Measurements from ENCODE around the gene SENP7.
"Not testable (repeated sequence)": the region's sequence is repeated elsewhere in the genome, so short reads cannot be mapped to it uniquely, and the experiment has no call there.

The SENP7 gene

DNA sequence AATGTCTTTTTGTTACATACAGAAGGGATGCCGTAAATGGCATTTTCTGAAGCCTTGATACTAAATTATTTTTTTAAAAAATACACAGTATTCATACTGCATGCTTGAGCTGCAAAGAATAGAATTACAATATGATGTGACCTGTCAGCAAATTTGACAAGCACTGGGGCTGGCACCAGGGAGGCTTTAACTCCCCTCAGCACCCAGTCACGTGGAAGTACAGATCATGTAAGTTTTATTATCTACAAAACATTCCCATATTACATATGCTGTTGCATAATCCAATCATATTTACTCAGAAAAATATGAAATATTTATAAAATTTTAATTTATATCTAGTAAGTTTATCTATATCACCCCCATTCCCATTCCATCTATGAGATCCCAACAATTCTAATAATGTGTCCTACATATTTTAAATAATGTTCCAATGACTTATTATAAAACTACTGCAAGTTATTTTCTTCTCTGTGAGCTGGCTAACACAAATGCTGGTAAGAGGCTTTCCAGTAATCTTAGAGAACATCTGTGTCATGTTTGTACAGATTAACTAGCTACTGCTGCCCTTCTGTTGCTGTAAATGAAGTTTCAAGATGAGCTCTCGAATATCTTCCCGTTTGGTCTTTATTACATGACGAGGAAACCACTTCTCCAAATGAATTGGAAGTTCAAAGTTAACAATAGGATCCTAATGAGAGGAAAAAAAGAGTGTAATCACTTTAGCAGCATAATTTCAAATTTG, 187.4 kb downstream of the SENP7 start:
- DNase-seq: no peak

GRCh38 chr3:101320475-101320874, 192.5 kb downstream of the SENP7 start, which contains the start of gene IMPG2:
Gene IMPG2 (minus strand): TSS chr3:101320575. CDS start chr3:101320372, 203 bp downstream.
- no peak for DNase-seq

DNA sequence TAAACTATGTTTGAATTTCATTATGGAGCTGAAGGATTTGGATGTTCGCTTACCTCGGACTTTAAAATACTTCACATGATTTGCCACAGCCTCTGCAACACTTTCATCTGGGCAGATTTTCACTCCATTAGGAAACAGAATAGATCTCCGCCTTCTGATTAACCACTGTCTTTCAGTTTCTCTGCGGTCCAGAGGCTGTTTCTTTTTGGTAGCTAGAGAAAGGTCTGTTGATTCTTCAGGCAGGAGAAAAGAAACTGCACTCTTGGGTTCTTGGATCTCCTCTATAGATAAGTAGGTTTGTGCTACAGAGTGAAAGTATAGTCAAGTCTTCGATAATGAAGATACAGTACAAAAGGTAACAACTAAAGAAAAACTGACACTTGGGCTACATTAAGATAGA, 193.5 kb downstream of the SENP7 start:
- DNase-seq: no peak

- no peak for DNase-seq
Observed at GRCh38 chr3:101312545-101312944, 200.5 kb downstream of the SENP7 start.

- no peak for DNase-seq
Observed at GRCh38 chr3:101311676-101312075, 201.3 kb downstream of the SENP7 start.

DNA sequence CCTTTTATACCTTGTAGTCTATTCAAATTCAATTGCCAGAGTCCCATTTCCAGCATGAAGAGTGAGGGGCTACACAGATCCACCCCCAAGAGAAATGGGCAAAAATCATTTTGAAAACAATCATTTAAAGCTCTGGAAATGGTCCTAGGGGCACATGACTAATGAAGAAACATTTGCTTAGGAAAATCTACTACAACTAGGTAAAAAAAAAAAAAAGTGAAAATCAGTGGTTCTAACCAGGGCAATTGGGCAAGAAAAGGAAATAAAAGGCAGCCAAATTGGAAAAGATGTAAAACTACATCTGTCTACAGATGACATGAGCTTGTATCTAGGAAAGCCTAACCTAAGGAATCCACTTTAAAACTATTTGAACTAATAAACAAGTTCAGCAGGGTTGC, 202.0 kb downstream of the SENP7 start:
- no peak for DNase-seq

- DNase-seq: not testable (repeated sequence)
Observed at GRCh38 chr3:101308147-101308772, 204.8 kb downstream of the SENP7 start.

GRCh38 chr3:101303836-101304235, 209.2 kb downstream of the SENP7 start:
- DNase-seq: no peak

DNA sequence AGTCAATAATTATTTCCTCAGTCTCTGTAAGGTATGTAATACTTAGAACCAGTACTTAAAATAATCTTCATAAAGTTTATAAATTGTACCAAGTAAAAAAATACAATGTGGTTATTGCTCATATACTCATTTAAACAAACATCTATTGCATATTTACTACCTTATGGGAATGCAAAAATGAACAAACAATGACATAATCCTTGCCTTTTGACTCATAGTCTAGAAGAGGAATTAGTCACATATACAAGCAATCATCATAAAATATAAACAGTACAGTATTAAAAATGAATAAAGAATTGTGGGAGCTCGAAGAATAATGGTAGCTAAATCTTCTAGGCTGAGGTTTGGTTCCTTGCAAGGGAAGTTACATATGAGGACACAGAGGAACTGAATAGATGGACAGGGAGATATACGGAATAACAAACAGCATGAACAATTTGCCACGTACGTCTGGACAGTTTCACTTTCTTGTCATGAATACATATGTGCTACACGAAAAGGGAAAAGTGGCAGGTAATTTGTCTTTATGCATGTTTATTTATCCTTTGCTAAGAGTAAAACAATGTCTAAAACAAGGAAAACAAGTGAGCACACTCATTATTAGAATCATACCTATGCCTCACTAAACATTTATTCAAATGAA, 209.8 kb downstream of the SENP7 start:
- no peak for DNase-seq

- DNase-seq: no peak
Observed at GRCh38 chr3:101300073-101300472, 212.9 kb downstream of the SENP7 start.

- no peak for DNase-seq
Observed at GRCh38 chr3:101292027-101292426, 221.0 kb downstream of the SENP7 start.

DNA sequence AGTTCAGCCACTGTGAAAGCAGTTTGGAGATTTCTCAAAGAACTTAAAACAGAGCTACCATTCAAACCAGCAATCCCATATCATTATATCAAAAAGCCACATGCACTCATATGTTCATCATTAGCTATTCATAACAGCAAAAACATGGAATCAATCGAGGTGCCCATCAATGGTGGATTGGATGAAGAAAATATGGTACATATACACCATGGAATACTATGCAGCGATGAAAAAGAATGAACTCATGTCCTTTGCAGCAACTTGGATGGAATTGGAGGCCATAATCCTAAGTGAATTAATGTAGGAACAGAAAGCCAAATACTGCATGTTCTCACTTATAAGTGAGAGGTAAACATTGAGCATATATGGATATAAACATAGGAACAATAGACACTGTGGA, 224.7 kb downstream of the SENP7 start:
- DNase-seq: no peak

DNA sequence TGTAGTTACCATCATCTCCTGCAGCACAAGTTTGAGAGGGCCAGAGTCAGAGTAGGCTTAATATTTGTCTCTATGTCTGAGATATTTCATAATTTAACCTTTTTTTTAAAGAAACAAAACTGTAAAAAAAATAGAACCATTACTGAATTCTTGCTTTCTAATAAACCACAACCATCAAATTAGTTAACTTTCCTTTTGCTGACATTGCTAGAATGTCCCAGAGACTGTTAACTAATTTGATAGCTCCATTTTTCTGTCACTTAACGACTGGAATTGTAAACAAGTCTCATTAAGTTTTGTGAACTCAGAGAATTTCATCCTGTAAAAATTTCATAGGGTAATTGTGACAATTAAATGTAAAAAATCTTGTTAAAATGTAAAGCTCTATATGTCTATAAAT, 228.3 kb downstream of the SENP7 start:
- DNase-seq: no peak

- no peak for DNase-seq
Observed at GRCh38 chr3:101281521-101282030, 231.4 kb downstream of the SENP7 start.

DNA sequence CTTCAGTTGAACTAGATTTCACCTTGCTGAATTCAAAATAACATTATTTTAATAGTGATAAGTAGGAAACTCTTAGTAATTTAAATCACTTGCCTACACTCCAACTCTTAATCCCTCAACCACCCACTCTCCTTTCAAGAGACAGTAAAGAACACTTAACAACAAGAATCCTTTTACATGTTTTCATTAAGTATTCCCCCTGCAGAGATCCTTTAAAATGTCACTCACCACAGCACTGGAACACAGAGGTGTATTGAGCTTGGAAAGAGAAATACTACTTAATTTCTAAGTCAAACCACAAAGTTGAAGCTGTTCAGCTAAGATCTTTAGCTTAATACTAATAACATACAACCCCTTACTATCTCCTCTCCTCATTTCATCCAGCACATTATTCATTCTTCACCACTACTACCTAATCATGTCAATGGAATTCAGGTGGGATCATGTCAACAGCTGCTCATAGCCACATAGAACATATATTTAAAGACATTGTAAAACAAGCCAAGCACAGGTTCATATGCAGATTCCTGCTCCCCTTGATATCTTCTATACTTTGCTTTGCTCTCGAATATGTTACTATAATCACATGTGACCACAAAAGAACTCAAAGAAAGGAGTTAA, 233.1 kb downstream of the SENP7 start:
- no peak for DNase-seq

DNA sequence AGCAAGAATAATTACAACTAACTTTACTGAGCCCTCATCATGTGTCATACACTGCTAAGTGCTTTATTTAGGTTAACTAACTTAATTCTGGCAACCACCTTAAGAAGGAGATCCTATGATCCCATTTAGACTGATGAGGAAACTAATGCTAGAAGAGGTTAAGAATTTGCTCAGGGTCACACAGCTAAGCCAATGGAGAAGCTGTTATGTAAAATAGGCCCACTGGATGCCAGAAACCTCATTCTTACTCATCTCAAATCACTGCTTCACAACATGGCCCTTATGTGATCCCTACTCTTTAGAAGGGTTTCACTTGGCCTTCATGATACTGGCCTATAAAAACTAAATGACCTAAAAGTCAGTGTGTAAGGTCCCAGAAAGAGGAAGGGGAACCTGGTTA, 233.8 kb downstream of the SENP7 start:
- DNase-seq: no peak

GRCh38 chr3:101278727-101279126, 234.3 kb downstream of the SENP7 start:
- DNase-seq: no peak
